HS-5 (cell line): ENCODE measurements around the gene ADIG.
"Not testable (repeated sequence)": the region's sequence is repeated elsewhere in the genome, so short reads cannot be mapped to it uniquely, and the experiment has no call there.

Experiments used
- DNase-seq: peaks from one replicate; pipeline ENCODE4 v3.0.0-alpha.2; 2012; ENCODE audit warnings: low read depth

The ADIG gene

GRCh38 chr20:38573413-38573812 is 7.6 kb upstream of the ADIG start:
- DNase-seq = no peak

DNA sequence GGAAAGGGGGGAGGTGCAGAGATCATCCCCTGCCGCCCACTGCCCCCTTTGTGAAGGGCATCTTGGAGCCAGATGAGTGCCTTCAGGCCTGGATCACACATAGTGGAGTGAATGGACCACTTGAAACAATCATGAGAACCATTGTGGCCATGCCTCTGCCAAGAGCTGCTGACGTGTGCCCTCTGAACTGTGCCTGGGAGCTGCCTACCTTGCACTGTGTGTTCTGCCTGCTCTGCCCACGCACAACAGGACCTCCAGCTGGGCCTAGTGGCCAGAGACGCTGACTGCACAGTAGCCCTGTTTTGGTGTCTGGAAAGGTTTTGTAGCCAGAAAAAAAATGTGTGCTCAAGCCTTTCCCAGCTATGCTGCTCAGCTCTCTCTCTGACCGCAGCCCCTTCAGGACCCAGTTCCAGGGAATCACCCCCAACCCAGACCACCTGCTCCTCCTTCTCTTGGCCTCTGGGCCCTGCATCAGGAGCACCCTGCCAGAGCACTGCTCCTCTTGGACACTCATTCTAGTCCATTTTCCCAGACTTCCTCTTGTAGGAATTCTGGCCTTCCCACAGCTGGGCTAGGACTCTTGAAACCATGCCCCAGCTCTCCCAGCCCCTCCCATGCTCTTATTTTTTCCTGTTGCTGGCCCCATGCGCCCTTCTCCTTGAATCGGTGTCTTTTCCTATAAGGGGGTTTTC is 1.6 kb upstream of the ADIG start:
- DNase-seq = no peak

- DNase-seq = no peak
These were observed 1.1 kb upstream of the ADIG start for GRCh38 chr20:38579921-38580320.

DNA sequence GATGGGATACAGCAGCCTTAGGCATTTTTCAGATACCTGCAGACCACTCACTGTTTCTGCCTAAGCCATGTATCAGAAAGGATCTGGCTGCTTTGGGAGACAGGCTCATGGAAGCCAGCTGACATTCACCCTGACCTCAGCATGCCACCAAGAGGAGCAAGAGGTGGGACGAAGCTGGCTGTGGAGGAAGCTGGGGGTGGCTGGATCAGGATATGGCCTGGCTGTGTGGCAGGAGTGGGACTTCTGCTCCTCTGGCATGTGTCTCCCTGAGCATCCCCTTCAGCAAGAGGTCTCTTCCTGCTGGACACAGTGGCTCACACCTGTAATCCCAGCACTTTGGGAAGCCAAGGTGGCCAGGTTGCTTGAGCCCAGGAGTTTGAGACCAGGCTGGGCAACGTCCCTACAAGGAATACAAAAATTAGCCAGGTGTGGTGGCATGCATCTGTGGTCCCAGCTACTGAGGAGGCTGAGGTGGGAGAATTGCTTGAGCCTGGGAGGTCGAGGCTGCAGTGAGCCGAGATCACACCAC is 897 bp downstream of the ADIG start:
- DNase-seq = no peak

DNA sequence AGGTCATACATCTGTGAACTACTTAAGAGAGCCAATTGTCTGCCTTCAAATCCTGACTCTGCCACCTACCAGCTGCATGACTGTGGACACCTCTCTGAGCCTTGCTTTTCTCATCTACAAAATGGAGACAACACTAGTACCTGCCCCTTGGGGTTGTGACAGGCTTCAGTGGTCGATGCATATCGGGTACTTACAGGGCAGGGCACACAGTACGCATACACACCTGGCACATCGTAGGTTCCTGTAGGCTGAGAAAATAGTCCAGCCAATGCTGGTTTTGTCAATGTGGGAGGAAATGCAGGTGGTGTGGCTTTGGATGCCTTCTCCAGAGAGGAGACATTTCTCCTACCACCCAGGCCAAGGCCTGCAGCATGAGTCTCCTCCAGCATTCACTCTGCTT is 2.3 kb downstream of the ADIG start:
- DNase-seq = no peak

DNA sequence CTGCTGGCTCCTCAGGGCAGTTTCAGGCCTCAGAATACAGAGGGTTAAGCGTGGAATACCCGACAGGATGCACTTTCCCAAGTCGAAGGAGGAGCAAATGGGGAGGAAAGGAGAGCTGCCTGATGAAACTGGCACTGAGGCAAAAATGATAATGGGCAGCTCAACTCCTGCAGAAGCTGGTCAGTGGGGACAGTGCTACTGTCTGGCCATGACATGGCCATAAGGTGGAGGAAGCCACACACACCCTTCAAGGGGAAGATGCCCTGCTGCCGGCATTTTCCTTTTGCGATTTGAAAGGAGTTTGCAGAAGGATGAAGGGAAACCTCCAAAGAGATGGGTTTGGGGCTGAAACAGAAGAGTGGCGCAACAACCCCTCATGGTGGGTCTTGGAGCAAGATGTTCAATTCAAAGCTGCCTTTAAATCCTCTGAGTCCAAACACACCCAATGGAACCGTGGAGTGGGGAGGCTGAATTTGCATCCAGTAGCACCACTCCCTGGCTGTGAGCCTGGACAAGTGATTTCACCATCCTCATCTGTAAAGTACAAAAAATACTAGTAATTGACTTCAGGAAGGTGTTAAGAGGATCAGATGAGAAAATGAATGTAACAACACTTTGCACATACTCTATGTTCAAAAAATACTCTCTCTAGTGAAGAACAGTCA is 3.2 kb downstream of the ADIG start:
- no peak for DNase-seq

GRCh38 chr20:38585404-38586180 is 4.6 kb downstream of the ADIG start:
- DNase-seq = no peak

DNA sequence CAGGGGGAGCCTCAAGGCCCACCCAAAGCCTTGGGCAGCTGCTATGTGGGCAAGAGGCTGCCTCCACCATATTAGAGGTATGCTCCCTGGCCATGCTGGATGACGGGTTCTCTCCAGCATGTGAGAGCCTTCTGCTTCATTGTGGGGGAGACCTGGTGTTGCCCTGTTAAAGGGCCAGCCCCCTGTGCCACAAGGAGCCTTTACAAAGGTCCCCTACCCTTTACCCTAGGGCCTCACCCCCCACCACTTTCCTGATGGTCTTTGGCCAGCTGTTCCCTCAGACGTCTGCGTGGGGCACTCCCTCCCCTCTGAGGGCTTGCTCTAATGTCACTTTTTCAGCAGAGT is 5.2 kb downstream of the ADIG start:
- no peak for DNase-seq

DNA sequence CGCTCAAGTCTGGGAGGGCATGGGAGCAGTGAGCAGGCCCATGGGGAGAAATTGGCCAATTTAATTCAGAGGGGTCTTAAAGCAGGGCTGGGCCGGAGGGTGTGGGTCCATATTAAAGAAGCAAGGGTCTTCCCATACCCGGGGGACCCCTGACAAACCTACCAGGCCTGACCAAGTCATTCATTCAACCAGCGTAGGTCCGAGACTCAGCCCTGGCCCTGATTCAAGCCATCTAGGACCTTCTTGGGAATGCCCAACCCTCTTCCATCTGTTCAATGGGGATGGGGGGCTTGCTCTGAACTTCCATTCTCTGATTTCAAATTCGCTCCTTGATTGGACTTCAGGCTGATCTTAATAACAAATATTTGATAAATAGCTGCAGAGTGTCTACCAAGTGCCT is 7.3 kb downstream of the ADIG start:
- DNase-seq = no peak

- DNase-seq = no peak
These were observed 8.4 kb downstream of the ADIG start for GRCh38 chr20:38589351-38589750.

- no peak for DNase-seq
These were observed 9.1 kb downstream of the ADIG start for GRCh38 chr20:38589967-38590675.

- no peak for DNase-seq
These were observed 9.9 kb downstream of the ADIG start for GRCh38 chr20:38590676-38591473.

- DNase-seq = no peak
These were observed 10.7 kb downstream of the ADIG start for GRCh38 chr20:38591474-38592410.

DNA sequence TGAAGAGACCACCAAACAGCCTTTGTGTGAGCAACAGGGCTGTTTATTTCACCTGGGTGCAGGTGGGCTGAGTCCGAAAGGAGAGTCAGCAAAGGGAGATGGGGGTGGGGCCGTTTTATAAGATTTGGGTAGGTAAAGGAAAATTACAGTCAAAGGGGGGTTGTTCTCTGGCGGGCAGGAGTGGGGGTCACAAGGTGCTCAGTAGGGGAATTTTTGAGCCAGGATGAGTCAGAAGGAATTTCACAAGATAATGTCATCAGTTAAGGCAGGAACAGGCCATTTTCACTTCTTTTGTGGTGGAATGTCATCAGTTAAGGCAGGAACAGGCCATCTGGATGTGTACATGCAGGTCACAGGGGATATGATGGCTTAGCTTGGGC is 11.4 kb downstream of the ADIG start:
- not testable (repeated sequence) for DNase-seq

GRCh38 chr20:38594281-38594680 is 13.3 kb downstream of the ADIG start:
- not testable (repeated sequence) for DNase-seq

DNA sequence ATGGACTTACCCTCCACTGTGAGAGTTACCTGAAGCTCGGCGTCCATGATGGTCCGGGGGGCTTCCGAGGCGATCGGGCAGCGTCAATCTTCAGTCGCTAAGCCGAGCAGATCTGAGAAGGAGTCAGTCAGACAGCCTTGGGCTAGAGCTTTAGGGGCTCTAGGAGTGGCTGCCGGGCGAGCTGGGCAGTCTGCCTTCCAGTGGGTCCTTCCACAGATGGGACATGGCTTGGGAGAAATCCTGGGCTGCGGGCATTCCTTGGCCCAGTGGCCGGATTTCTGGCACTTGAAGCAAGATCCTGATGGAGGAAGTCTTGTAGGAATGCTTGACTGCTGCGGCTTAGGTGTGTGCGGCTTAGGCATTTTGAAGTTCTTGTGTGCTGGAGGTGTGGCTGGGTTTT is 14.9 kb downstream of the ADIG start:
- not testable (repeated sequence) for DNase-seq

- no peak for DNase-seq
These were observed 18.4 kb downstream of the ADIG start for GRCh38 chr20:38599410-38599882.

- no peak for DNase-seq
These were observed 19.1 kb downstream of the ADIG start for GRCh38 chr20:38600057-38600456.

DNA sequence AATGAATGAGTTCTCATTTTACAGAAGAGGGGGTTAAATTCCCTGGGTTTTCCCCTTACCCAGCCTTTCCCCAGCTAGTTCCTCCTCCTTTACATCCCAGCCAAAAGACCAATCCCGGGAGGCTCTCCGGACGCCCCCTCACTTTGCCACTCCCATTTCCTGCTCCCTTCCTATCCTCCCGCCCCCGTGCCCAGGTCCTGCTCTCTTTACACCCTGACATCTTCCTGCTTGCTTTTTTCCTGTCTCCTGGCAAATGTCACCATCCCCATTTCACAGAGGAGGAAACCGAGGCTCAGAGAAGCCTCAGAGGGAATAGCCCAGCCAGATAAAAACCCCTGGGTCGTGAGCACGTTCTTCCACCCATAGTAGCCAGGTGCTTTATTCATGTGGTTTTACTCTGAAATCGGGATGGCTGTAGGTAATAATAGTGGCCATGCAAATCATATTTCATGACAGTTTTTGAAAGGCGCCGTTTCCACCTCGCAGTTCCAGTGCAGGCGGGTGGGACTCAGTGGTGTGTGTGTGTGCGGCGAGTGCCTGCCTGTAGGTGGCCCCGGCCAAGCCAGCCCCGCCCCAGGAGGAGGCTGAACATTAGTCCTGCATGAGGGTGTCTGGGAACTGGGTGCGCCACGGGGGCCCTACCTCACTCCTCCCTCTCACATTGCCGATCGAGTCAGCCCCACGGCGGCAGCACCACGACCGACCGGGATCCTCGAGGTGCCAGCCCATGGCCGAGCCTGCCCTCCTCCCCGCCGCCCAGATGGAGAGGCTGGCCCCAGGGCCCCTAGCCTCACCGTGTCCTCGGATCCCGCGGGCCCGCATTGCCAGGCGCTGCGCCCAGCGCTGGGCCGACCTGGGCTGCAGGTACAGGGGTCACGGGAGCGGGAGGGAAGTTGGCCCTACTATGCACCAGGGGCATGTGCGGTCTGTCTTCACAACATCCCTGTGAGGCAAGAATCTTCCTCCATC is 20.5 kb downstream of the ADIG start, which contains the start of gene ARHGAP40:
TSS of gene ARHGAP40 (plus strand) at position 594 of the 969 bp plus-strand sequence.
- DNase-seq = no peak
